Stimulated activated naive CD8-positive, alpha-beta T cell treated with anti-CD3 and anti-CD28 coated beads, Interleukin-15, Interleukin-2, amounts not matched to agents 100 U/mL and 50 U/mL, for 24 hours (primary cell): Measurements from ENCODE around the gene CBL.
"Not testable (repeated sequence)": the region's sequence is repeated elsewhere in the genome, so short reads cannot be mapped to it uniquely, and the experiment has no call there.

ENCODE experiments used
- ATAC-seq: fragments of 150-1000 bp; cut with Tn5 transposase; one replicate; pipeline ENCODE4 v1.10.0; 2021
- DNase-seq: peaks from one replicate; pipeline ENCODE4 v3.0.0; 2021

The CBL gene

DNA sequence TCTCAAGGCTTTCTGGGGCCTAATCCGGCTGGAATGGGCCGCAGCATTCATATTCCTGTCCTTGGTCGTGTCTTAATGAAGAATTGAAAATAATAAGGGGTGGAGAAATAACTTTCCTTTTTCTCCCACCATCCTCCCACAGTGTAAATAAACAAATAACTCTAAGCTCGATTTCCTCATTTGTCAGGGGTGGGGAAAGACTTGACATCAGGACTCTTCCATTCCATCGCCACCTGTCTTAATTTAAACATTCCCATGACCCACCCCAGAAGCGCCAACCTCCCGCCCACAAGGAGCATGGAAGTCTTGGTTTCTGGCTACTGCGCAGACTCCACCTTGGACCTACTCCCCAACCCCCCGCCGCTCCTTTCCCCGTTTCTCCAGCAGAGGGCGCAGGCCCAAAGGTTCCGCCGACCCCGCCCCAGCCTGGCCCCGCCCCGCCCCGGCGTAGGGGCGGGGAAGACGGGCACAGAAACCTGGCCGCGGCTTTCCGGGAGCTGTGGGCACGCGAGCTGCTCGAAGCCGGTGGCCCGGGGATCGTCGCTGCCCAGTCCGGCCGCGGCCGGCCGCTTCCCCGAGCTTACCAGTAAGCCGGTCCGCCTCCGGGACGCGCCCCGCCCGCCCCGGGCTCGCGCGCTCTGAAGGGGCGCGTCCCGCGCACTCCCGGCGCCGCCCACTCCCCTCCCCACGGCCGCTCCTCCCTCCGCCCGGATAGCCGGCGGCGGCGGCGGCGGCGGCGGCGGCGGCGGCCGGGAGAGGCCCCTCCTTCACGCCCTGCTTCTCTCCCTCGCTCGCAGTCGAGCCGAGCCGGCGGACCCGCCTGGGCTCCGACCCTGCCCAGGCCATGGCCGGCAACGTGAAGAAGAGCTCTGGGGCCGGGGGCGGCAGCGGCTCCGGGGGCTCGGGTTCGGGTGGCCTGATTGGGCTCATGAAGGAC, at the start of gene CBL:
CBL (plus strand) TSS at position 766 of the 937 bp plus-strand sequence; CDS start at position 845, 79 bp downstream.
- ATAC-seq (peak; percentile 90), DNase-seq (peak; percentile 99)

DNA sequence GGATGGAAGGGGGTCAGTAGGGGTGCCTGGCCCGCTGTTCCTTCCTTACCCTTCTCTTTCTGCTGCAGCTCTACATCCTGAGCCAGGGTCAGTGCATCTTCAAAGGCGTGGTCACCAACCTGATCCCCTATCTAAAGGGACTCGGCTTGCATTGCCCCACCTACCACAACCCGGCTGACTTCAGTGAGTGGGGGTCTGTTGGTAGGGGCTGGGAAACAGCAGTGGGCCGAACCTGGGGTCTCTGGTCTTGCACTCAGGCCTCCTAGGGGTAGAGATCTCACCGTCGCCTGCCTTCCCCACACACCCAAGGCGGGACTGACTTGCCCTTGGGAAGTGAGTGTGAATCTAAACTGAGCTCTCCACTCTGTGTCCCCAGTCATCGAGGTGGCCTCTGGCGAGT, 49.6 kb upstream of the CBL start:
- DNase-seq, result no peak
- ATAC-seq, result no peak

DNA sequence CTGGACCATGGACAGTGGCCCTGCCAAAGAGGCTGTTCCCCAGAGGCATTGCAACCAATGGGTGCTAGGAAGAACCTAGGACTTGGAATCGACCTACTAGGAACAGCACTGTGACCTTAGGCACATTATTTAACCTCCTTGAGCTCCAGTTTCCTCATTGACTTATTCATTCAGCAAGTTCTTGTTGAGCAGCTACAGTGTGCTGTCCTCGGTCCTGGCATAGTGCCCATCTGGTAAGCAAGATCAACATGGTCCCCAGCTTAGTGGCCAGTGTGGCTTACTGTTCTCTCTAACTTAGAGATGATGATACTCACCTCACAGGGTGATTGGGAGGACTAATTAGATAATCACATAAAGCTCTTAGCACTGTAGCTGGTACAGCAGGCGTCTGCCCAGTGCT, 49.1 kb upstream of the CBL start:
- DNase-seq (no peak), ATAC-seq (no peak)

- DNase-seq (no peak), ATAC-seq (no peak)
Measured at GRCh38 chr11:119158467-119158866, 47.7 kb upstream of the CBL start.

GRCh38 chr11:119160151-119160550, 46.0 kb upstream of the CBL start:
- DNase-seq, result no peak
- ATAC-seq, result no peak

- ATAC-seq (no peak), DNase-seq (no peak)
Measured at GRCh38 chr11:119161871-119162270, 44.3 kb upstream of the CBL start.

GRCh38 chr11:119166368-119167076, 39.6 kb upstream of the CBL start:
- DNase-seq (no peak), ATAC-seq (no peak)

DNA sequence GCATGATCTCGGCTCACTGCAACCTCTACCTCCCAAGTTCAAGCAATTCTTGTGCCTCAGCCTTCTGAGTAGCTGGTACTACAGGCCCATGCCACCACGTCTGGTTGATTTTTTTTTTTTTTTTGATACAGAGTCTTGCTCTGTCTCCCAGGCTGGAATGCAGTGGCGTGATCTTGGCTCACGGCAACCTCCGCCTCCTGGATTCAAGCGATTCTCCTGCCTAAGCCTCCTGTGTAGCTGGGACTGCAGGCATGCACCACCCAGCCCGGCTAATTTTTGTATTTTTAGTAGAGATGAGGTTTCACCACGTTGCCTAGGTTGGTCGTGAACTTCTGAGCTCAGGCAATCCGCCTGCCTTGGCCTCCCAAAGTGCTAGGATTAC, 39.1 kb upstream of the CBL start:
- DNase-seq, ATAC-seq: not testable (repeated sequence)

DNA sequence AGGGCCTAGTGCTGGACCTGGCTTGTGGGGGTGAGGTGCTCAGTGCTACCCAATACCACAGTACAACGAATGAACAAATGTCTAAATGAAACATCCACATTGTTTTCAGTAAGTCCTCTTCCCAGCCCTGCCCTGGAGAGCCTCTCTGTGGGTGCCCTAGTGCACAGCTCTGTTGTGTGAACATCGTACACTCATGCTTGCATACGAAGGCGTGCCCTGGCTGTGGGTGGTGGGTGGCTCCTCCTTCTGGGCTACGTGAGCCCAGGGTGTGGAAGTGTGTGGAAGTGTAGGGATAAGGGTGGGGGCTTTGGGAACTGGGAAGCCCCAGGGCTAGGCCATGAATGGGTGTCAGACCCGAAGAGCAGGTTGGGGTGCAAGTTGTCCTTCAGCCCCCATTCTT, 38.2 kb upstream of the CBL start:
- no peak for DNase-seq
- ATAC-seq, result no peak

DNA sequence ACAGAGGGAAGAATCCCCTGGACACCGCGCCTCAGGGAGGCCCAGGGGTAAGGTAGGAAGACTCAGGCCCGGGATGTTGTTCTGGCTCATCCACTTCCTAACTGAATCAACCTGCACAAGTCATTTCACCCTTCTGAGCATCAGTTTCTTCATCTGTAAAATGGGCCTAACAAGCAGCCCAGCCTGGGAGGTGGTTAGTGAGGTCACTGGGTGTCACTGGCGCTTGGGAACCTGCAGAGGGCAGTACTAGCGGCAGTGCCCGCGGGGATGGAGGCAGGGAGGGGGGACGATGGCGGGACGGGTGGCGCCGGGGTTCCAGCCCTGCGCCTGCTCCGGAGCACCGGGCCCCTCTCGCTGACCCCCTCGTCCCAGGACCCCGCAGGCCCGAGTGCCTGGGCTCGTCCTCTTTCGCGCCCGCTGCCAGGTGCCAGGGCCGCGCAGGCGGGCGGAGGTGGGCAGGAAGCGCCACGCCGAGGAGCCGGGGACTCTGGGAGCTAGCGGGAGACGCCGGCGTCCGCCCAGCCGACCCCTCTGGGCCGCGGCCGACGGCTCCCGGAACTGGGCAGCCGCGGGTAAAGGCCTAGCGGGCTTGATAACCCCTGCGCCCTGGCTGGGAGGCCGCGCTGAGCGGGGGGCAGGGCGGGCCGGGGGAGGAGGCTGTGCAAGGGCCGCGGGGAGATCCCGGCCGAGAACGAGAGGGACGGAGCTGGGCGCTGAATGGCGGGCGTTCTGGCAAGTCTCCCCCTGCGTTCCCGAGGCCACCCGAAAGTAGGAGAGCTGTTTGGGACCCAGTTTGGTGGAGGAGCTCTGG, 37.5 kb upstream of the CBL start, which contains the start of gene NLRX1:
NLRX1 (plus strand) TSS at position 255 of the 811 bp plus-strand sequence. CDS start 2,679 bp downstream, outside the sequence.
- DNase-seq, result peak; percentile 88
- ATAC-seq, result peak; percentile 94

DNA sequence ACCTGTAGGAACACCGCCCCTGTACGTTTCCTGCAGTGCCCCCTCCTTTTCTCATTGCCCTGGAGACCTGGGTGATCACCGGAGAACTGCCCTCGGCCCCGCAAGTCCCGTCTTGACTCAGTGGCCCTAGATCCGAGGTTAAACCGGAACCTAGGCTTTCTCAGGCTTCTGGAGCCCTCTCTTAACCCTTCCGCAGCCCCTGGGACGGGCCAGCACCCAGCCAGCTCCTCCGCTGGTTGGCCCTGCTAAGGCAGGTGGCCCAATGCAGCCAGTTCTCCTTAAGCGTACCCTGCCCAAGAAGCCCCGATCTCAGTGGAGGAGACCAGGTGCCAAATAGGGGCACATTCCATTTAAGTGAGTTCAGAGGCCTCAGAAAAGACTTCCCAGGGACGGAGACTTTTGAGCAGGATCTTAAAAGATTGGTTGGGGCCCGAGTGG, 36.8 kb upstream of the CBL start:
- peak; percentile 62 for DNase-seq
- ATAC-seq, result peak; percentile 63

GRCh38 chr11:119172513-119172912, 33.6 kb upstream of the CBL start:
- ATAC-seq, result no peak
- DNase-seq, result no peak

- ATAC-seq, result no peak
- DNase-seq, result no peak
Measured at GRCh38 chr11:119173453-119173852, 32.7 kb upstream of the CBL start.

DNA sequence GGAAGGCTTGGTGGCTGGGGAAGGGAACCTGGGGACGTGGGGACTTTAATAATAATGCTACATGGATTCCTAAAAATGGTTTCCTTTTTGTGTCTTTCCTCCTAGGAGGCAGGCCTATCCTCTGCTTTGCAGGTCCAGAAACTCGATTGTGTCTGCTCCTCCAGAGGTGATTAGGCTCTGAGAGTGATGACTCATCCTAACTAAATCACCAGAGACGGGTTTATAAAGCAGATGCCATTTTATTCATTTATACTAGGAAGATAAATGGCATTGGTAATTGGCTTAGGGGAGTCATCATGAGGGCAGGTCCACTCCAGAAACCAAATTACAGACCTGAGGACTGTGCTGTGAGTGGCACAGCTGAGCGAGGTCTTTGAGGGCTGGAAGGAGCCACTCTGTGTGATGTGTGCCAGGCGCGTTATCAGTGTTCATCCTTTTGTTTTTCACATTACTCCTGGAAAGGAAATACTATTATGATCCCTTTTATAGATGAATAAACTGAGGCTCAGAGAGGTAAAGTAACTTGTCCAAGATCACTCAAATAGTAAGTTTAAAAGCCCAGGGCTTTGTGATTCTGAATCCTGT, 30.6 kb upstream of the CBL start:
- peak; percentile 19 for ATAC-seq
- no peak for DNase-seq

GRCh38 chr11:119178166-119178680, 27.9 kb upstream of the CBL start:
- no peak for ATAC-seq
- no peak for DNase-seq

GRCh38 chr11:119179342-119179741, 26.8 kb upstream of the CBL start:
- ATAC-seq, result no peak
- DNase-seq, result no peak

- ATAC-seq (no peak), DNase-seq (no peak)
Measured at GRCh38 chr11:119179983-119180382, 26.2 kb upstream of the CBL start.

GRCh38 chr11:119180729-119181676, 25.1 kb upstream of the CBL start:
- no peak for DNase-seq
- no peak for ATAC-seq

- ATAC-seq (no peak), DNase-seq (no peak)
Measured at GRCh38 chr11:119181677-119182412, 24.3 kb upstream of the CBL start.

GRCh38 chr11:119184399-119184798, 21.7 kb upstream of the CBL start:
- DNase-seq, ATAC-seq: not testable (repeated sequence)
